ENCODE measurements around the gene PTGFRN. TPM values are rescaled to one million over a fixed set of nuclear protein-coding genes. Genes with fewer than 3 reads are reported as not detected.
A peak's percentile ranks its signal among the peaks of the same experiment; 100 is the strongest.

The PTGFRN gene
- total RNA-seq, 1 experiment from 2014 or later, result 38.7 TPM

DNA sequence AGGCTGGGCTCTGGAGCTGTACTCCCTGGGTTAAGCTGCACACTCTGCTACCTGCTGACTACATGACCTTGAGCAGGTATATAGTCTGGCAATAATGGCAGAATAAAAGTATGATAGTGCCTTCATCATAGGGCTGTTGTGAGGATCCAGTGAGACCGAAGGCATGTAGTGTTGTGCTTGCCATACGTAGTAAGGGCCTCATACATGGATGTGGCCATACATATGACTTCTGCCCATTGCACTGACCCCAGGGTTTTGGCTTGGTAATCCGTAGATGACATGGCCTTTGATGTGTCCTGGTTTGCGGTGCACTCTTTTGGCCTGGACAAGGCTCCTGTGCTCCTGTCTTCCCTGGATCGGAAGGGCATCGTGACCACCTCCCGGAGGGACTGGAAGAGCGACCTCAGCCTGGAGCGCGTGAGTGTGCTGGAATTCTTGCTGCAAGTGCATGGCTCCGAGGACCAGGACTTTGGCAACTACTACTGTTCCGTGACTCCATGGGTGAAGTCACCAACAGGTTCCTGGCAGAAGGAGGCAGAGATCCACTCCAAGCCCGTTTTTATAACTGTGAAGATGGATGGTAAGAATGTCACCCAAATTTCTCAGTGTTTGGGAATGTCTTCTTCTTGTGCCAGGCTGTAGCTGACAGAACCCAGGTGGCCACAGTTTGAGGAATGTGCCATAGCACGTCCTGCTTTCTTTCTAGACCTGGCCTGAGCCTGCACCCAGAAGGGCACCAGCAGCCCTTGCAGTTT, 74.9 kb downstream of the PTGFRN start:
- ChIA-PET POLR2A (no interaction called here), CTCF (no interaction called here)
- ATAC-seq, result no peak

DNA sequence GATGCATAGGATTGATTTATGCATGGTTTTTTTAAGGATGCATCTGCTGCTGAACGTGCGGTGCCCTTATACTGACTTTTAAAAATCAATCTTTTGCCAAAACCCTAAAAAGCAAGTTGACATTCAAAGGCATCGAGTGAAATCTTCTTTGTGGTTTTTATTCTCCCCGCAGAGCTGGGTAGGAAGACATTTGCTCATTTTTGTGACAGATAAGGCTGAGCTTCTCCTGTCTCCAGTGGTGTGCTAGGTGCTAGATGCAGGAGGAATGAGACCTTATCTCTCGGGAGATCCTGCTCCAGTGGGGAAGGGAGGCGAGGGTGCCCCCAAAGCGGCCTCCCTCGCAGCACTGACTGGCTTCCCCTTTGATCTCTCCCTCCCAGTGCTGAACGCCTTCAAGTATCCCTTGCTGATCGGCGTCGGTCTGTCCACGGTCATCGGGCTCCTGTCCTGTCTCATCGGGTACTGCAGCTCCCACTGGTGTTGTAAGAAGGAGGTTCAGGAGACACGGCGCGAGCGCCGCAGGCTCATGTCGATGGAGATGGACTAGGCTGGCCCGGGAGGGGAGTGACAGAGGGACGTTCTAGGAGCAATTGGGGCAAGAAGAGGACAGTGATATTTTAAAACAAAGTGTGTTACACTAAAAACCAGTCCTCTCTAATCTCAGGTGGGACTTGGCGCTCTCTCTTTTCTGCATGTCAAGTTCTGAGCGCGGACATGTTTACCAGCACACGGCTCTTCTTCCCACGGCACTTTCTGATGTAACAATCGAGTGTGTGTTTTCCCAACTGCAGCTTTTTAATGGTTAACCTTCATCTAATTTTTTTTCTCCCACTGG, 76.9 kb downstream of the PTGFRN start:
- Mint-ChIP-seq H3K9me3 (no peaks in the 10 kb centered on the region), H3K27me3 (ENCODE audit: low read depth) (no peaks in the 10 kb centered on the region), H3K27ac (peak overlapping the region; percentile 13; the same call in 1 of the 2 replicates), H3K4me1 (peaks cover 33% of the 10 kb centered on the region), H3K4me3 (no peak overlapping the region), H3K36me3 (peaks cover 28% of the 10 kb centered on the region)
- TF ChIP-seq, protein P1, sequence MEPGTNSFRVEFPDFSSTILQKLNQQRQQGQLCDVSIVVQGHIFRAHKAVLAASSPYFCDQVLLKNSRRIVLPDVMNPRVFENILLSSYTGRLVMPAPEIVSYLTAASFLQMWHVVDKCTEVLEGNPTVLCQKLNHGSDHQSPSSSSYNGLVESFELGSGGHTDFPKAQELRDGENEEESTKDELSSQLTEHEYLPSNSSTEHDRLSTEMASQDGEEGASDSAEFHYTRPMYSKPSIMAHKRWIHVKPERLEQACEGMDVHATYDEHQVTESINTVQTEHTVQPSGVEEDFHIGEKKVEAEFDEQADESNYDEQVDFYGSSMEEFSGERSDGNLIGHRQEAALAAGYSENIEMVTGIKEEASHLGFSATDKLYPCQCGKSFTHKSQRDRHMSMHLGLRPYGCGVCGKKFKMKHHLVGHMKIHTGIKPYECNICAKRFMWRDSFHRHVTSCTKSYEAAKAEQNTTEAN (CRISPR knock-in tag; IDR thresholded peaks at IDR 0.05), result no peak
- TF ChIP-seq CBFB (CRISPR knock-in tag; IDR thresholded peaks at IDR 0.05; ENCODE audit: low read depth), result no peak
- peak; percentile 24 for DNase-seq (ENCODE audit: low spot score)
- peak; percentile 44 for ATAC-seq
- POLR2A ChIA-PET, result no interaction called here
- CTCF ChIA-PET, result interaction anchor here (0.6 to 1.3 kb wide), 4 partner anchors 9 to 412 kb away, joined by 3 to 4 read pairs (median 4); no protein-coding TSS in a partner anchor

More for the DNA sequence above, 74.9 kb downstream of the PTGFRN start:
- H3K4me3 Mint-ChIP-seq, result no peak overlapping the region
- H3K9me3 Mint-ChIP-seq, result no peaks in the 10 kb centered on the region
- H3K27me3 Mint-ChIP-seq (ENCODE audit: low read depth), result no peaks in the 10 kb centered on the region
- H3K36me3 Mint-ChIP-seq, result peaks cover 16% of the 10 kb centered on the region
- TF ChIP-seq, protein P2, sequence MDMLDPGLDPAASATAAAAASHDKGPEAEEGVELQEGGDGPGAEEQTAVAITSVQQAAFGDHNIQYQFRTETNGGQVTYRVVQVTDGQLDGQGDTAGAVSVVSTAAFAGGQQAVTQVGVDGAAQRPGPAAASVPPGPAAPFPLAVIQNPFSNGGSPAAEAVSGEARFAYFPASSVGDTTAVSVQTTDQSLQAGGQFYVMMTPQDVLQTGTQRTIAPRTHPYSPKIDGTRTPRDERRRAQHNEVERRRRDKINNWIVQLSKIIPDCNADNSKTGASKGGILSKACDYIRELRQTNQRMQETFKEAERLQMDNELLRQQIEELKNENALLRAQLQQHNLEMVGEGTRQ (CRISPR knock-in tag; IDR thresholded peaks at IDR 0.05), result no peak
- DNase-seq (ENCODE audit: low spot score), result no peak
- H3K4me1 Mint-ChIP-seq, result peaks cover 15% of the 10 kb centered on the region
- no peak overlapping the region for H3K27ac Mint-ChIP-seq

DNA sequence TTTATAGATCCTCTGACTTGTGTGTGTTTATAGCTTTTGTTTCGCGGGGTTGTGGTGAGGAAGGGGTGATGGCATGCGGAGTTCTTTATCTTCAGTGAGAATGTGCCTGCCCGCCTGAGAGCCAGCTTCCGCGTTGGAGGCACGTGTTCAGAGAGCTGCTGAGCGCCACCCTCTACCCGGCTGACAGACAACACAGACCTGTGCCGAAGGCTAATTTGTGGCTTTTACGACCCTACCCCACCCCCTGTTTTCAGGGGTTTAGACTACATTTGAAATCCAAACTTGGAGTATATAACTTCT, 77.5 kb downstream of the PTGFRN start:
- ATAC-seq, result no peak
- H3K4me3 Mint-ChIP-seq, result no peak overlapping the region
- TF ChIP-seq, protein P3, sequence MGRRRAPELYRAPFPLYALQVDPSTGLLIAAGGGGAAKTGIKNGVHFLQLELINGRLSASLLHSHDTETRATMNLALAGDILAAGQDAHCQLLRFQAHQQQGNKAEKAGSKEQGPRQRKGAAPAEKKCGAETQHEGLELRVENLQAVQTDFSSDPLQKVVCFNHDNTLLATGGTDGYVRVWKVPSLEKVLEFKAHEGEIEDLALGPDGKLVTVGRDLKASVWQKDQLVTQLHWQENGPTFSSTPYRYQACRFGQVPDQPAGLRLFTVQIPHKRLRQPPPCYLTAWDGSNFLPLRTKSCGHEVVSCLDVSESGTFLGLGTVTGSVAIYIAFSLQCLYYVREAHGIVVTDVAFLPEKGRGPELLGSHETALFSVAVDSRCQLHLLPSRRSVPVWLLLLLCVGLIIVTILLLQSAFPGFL (CRISPR knock-in tag; IDR thresholded peaks at IDR 0.05; ENCODE audit: borderline replicate concordance), result no peak
- TF ChIP-seq, protein P4, sequence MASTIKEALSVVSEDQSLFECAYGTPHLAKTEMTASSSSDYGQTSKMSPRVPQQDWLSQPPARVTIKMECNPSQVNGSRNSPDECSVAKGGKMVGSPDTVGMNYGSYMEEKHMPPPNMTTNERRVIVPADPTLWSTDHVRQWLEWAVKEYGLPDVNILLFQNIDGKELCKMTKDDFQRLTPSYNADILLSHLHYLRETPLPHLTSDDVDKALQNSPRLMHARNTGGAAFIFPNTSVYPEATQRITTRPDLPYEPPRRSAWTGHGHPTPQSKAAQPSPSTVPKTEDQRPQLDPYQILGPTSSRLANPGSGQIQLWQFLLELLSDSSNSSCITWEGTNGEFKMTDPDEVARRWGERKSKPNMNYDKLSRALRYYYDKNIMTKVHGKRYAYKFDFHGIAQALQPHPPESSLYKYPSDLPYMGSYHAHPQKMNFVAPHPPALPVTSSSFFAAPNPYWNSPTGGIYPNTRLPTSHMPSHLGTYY (CRISPR knock-in tag; IDR thresholded peaks at IDR 0.05), result no peak
- no peak for TF ChIP-seq SOX15 (CRISPR knock-in tag; IDR thresholded peaks at IDR 0.05)
- no peak for TF ChIP-seq SMAD3 (CRISPR knock-in tag; IDR thresholded peaks at IDR 0.05; ENCODE audit: borderline replicate concordance)
- TF ChIP-seq, protein P5, sequence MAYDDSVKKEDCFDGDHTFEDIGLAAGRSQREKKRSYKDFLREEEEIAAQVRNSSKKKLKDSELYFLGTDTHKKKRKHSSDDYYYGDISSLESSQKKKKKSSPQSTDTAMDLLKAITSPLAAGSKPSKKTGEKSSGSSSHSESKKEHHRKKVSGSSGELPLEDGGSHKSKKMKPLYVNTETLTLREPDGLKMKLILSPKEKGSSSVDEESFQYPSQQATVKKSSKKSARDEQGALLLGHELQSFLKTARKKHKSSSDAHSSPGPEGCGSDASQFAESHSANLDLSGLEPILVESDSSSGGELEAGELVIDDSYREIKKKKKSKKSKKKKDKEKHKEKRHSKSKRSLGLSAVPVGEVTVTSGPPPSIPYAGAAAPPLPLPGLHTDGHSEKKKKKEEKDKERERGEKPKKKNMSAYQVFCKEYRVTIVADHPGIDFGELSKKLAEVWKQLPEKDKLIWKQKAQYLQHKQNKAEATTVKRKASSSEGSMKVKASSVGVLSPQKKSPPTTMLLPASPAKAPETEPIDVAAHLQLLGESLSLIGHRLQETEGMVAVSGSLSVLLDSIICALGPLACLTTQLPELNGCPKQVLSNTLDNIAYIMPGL (CRISPR knock-in tag; IDR thresholded peaks at IDR 0.05), result no peak
- no peak for TF ChIP-seq CBFB (CRISPR knock-in tag; IDR thresholded peaks at IDR 0.05; ENCODE audit: low read depth)
- no peak for TF ChIP-seq NR1H2 (CRISPR knock-in tag; IDR thresholded peaks at IDR 0.05)
- TF ChIP-seq MXD4 (CRISPR knock-in tag; IDR thresholded peaks at IDR 0.05; ENCODE audit: borderline replicate concordance), result no peak
- no peak for TF ChIP-seq JUN (CRISPR knock-in tag; IDR thresholded peaks at IDR 0.05)
- TF ChIP-seq, protein P6, sequence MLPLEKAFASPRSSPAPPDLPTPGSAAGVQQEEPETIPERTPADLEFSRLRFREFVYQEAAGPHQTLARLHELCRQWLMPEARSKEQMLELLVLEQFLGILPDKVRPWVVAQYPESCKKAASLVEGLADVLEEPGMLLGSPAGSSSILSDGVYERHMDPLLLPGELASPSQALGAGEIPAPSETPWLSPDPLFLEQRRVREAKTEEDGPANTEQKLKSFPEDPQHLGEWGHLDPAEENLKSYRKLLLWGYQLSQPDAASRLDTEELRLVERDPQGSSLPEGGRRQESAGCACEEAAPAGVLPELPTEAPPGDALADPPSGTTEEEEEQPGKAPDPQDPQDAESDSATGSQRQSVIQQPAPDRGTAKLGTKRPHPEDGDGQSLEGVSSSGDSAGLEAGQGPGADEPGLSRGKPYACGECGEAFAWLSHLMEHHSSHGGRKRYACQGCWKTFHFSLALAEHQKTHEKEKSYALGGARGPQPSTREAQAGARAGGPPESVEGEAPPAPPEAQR (CRISPR knock-in tag; IDR thresholded peaks at IDR 0.05), result no peak
- no peak for TF ChIP-seq GRHL2 (CRISPR knock-in tag; IDR thresholded peaks at IDR 0.05; ENCODE audit: insufficient replicate concordance, severe bottlenecking)
- TF ChIP-seq RORB (CRISPR knock-in tag; IDR thresholded peaks at IDR 0.05), result no peak
- TF ChIP-seq, protein P7, sequence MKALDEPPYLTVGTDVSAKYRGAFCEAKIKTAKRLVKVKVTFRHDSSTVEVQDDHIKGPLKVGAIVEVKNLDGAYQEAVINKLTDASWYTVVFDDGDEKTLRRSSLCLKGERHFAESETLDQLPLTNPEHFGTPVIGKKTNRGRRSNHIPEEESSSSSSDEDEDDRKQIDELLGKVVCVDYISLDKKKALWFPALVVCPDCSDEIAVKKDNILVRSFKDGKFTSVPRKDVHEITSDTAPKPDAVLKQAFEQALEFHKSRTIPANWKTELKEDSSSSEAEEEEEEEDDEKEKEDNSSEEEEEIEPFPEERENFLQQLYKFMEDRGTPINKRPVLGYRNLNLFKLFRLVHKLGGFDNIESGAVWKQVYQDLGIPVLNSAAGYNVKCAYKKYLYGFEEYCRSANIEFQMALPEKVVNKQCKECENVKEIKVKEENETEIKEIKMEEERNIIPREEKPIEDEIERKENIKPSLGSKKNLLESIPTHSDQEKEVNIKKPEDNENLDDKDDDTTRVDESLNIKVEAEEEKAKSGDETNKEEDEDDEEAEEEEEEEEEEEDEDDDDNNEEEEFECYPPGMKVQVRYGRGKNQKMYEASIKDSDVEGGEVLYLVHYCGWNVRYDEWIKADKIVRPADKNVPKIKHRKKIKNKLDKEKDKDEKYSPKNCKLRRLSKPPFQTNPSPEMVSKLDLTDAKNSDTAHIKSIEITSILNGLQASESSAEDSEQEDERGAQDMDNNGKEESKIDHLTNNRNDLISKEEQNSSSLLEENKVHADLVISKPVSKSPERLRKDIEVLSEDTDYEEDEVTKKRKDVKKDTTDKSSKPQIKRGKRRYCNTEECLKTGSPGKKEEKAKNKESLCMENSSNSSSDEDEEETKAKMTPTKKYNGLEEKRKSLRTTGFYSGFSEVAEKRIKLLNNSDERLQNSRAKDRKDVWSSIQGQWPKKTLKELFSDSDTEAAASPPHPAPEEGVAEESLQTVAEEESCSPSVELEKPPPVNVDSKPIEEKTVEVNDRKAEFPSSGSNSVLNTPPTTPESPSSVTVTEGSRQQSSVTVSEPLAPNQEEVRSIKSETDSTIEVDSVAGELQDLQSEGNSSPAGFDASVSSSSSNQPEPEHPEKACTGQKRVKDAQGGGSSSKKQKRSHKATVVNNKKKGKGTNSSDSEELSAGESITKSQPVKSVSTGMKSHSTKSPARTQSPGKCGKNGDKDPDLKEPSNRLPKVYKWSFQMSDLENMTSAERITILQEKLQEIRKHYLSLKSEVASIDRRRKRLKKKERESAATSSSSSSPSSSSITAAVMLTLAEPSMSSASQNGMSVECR (CRISPR knock-in tag; IDR thresholded peaks at IDR 0.05; ENCODE audit: borderline replicate concordance), result no peak
- TF ChIP-seq, protein P8, sequence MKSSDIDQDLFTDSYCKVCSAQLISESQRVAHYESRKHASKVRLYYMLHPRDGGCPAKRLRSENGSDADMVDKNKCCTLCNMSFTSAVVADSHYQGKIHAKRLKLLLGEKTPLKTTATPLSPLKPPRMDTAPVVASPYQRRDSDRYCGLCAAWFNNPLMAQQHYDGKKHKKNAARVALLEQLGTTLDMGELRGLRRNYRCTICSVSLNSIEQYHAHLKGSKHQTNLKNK (CRISPR knock-in tag; IDR thresholded peaks at IDR 0.05), result no peak

More for the DNA sequence above, 77.5 kb downstream of the PTGFRN start:
- H3K27ac Mint-ChIP-seq, result no peak overlapping the region
- ChIA-PET CTCF (interaction anchor here (0.8 to 1.2 kb wide), 2 partner anchors 9 to 413 kb away, joined by 3 to 4 read pairs; no protein-coding TSS in a partner anchor), POLR2A (no interaction called here)
- no peak for DNase-seq (ENCODE audit: low spot score)
- peaks cover 36% of the 10 kb centered on the region for H3K4me1 Mint-ChIP-seq
- peaks cover 32% of the 10 kb centered on the region for H3K36me3 Mint-ChIP-seq
- H3K9me3 Mint-ChIP-seq, result peaks cover under 1% of the 10 kb centered on the region
- no peaks in the 10 kb centered on the region for H3K27me3 Mint-ChIP-seq (ENCODE audit: low read depth)

Data from WTC11 (cell line).